Fibroblast of mammary gland (primary cell): ENCODE measurements around the gene AMY1C.
A peak's percentile ranks its signal among the peaks of the same experiment; 100 is the strongest.

ENCODE experiments used
- DNase-seq: peaks from one replicate; pipeline ENCODE4 v3.0.0-alpha.2; 2010; ENCODE audit warnings: low read depth
- H3K4me3 ChIP-seq: 2 replicates; pipeline ENCODE4 v1.5.1; 2011; ENCODE audit warnings: low read depth, mild to moderate bottlenecking, low read length, moderate library complexity; ENCODE audit not compliant: control insufficient read depth
- TF ChIP-seq, protein P1 (sequence below): conservative IDR thresholded peaks from 2 replicates; pipeline ENCODE4 v1.5.1; 2011; ENCODE audit warnings: low read depth, low read length, inconsistent platforms; ENCODE audit not compliant: control insufficient read depth, insufficient read depth

AMY1C gene

DNA sequence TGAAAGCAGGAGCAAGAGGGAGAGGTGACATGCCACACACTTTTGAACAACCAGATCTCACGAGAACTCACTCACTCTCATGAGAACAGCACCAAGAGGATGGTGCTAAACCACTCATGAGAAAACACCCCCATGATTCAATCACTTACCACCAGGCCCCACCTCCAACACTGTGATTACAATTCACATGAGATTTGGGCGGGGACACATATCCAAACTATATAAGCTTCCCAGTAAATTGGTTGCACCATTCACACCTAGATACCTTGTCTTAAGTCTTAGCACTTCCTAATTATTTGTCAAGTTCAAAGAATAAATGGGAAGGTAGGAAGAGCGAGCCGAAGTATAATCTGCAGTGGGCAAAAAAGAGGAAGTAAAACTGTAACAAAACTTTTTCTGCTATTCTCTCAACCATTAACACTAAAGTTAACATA, 34.3 kb downstream of the AMY1C start:
- TF ChIP-seq, protein P1, sequence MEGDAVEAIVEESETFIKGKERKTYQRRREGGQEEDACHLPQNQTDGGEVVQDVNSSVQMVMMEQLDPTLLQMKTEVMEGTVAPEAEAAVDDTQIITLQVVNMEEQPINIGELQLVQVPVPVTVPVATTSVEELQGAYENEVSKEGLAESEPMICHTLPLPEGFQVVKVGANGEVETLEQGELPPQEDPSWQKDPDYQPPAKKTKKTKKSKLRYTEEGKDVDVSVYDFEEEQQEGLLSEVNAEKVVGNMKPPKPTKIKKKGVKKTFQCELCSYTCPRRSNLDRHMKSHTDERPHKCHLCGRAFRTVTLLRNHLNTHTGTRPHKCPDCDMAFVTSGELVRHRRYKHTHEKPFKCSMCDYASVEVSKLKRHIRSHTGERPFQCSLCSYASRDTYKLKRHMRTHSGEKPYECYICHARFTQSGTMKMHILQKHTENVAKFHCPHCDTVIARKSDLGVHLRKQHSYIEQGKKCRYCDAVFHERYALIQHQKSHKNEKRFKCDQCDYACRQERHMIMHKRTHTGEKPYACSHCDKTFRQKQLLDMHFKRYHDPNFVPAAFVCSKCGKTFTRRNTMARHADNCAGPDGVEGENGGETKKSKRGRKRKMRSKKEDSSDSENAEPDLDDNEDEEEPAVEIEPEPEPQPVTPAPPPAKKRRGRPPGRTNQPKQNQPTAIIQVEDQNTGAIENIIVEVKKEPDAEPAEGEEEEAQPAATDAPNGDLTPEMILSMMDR: no peak
- DNase-seq: no peak
- H3K4me3 ChIP-seq: no peak overlapping the region

DNA sequence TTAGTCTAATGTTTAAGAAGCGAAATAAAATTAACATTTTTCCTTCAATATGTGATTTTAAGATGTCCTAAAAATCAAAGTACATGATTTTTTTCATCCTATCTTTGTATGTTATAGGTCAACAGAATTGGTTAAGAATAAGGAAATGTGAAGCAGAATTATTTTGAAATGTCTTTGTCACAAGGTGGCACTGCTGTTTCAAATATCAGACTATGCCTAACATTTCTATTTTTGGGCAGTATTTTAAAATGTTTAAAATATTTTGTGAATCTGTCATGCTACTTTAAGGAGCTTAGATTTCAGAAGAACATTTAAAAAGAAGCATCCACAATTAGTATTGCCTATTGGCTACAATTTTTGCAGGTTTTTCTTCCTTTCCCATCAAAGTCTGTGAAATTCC, 38.7 kb downstream of the AMY1C start:
- TF ChIP-seq, protein P1: no peak
- DNase-seq: peak; percentile 1
- no peak overlapping the region for H3K4me3 ChIP-seq

DNA sequence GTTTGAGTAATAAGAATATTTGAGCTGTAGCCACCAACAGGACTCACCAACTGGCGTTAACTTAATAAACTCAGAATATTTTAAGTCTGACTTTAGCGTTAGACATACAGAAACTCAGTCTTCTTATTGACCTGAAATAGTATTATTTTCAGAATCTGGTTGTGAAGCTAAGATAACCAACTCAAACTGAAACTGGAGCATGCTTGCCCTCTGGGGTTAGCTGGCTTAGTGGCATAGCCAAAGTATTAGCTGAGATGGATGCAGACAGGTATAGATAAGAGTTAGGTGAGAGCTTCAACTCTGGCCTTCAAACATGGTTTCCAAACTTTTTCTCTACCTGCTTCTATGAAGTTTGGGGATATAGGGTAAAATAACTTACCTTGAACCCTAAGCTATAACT, 40.5 kb downstream of the AMY1C start:
- TF ChIP-seq, protein P1: no peak
- no peak overlapping the region for H3K4me3 ChIP-seq
- DNase-seq: no peak
